Effector memory CD8-positive, alpha-beta T cell (primary cell): ENCODE data around the gene BPIFB1.

Experiments used
- ATAC-seq: fragments of 150-1000 bp; cut with Tn5 transposase; replicated peaks from 2 replicates; pipeline ENCODE4 v1.10.0; 2021; ENCODE audit warnings: mild to moderate bottlenecking, moderate library complexity
- DNase-seq, 3 experiments: peaks; one replicate each; pipeline ENCODE4 v3.0.0; 2021
- H3K27ac Mint-ChIP-seq, 2 donors: one replicate each; pipeline ENCODE4 v1.8.0; 2022; ENCODE audit warnings: mild to moderate bottlenecking in 2 of 2, mixed read lengths in 2 of 2, moderate library complexity in 2 of 2
- H3K27me3 Mint-ChIP-seq, 2 donors: one replicate each; pipeline ENCODE4 v1.8.0; 2022; ENCODE audit warnings: mixed read lengths in 2 of 2
- H3K36me3 Mint-ChIP-seq: one replicate; pipeline ENCODE4 v1.8.0; 2022; ENCODE audit warnings: mild to moderate bottlenecking, moderate library complexity, mixed read lengths; ENCODE audit not compliant: insufficient read depth
- H3K4me1 Mint-ChIP-seq, 2 donors: one replicate each; pipeline ENCODE4 v1.8.0; 2022; ENCODE audit warnings: low read depth in 2 of 2, mixed read lengths in 2 of 2
- H3K4me3 Mint-ChIP-seq, 2 donors: one replicate each; pipeline ENCODE4 v1.8.0; 2022; ENCODE audit warnings: mild to moderate bottlenecking in 2 of 2, mixed read lengths in 2 of 2, moderate library complexity in 2 of 2
- H3K9me3 Mint-ChIP-seq, 2 donors: one replicate each; pipeline ENCODE4 v1.8.0; 2022; ENCODE audit warnings: mixed read lengths in 2 of 2

Gene BPIFB1

GRCh38 chr20:33291416-33291815 lies 8.4 kb downstream of the BPIFB1 start:
- Mint-ChIP-seq H3K4me3 (no peak overlapping the region), H3K4me1 (peaks cover 0 to 5% of the 10 kb centered on the region in 2 donors), H3K27ac (peak overlapping the region in 1 of 2 donors; percentile 80), H3K9me3 (no peaks in the 10 kb centered on the region), H3K36me3 (no peaks in the 10 kb centered on the region), H3K27me3 (peaks cover 29 to 40% of the 10 kb centered on the region in 2 donors)
- DNase-seq, result no peak
- no peak for ATAC-seq

- peaks cover 0 to 5% of the 10 kb centered on the region in 2 donors for H3K4me1 Mint-ChIP-seq
- DNase-seq, result peak; percentile 56 to 72 (median 62)
- no peaks in the 10 kb centered on the region for H3K9me3 Mint-ChIP-seq
- peaks cover 24 to 35% of the 10 kb centered on the region in 2 donors for H3K27me3 Mint-ChIP-seq
- H3K36me3 Mint-ChIP-seq, result no peaks in the 10 kb centered on the region
- peak; percentile 42 for ATAC-seq
- no peak overlapping the region for H3K4me3 Mint-ChIP-seq
- peak overlapping the region in 1 of 2 donors; percentile 80 for H3K27ac Mint-ChIP-seq
Measured at GRCh38 chr20:33291830-33292355, 8.9 kb downstream of the BPIFB1 start.

GRCh38 chr20:33296206-33296605 lies 13.2 kb downstream of the BPIFB1 start:
- peaks cover 0 to 9% of the 10 kb centered on the region in 2 donors for H3K4me1 Mint-ChIP-seq
- H3K27me3 Mint-ChIP-seq, result peaks cover 22 to 25% of the 10 kb centered on the region in 2 donors
- no peaks in the 10 kb centered on the region for H3K9me3 Mint-ChIP-seq
- no peaks in the 10 kb centered on the region for H3K36me3 Mint-ChIP-seq
- DNase-seq, result no peak
- no peak overlapping the region for H3K4me3 Mint-ChIP-seq
- ATAC-seq, result no peak
- no peak overlapping the region for H3K27ac Mint-ChIP-seq

GRCh38 chr20:33298391-33298790 lies 15.4 kb downstream of the BPIFB1 start:
- H3K27ac Mint-ChIP-seq, result no peak overlapping the region
- peaks cover 16 to 22% of the 10 kb centered on the region in 2 donors for H3K27me3 Mint-ChIP-seq
- H3K4me1 Mint-ChIP-seq, result peaks cover 0 to 4% of the 10 kb centered on the region in 2 donors
- no peaks in the 10 kb centered on the region for H3K9me3 Mint-ChIP-seq
- no peak overlapping the region for H3K4me3 Mint-ChIP-seq
- DNase-seq (no peak), ATAC-seq (no peak)
- no peaks in the 10 kb centered on the region for H3K36me3 Mint-ChIP-seq

- DNase-seq (peak; percentile 76 to 79 (median 76)), ATAC-seq (peak; percentile 84)
- peaks cover 0 to 4% of the 10 kb centered on the region in 2 donors for H3K4me1 Mint-ChIP-seq
- no peak overlapping the region for H3K4me3 Mint-ChIP-seq
- no peaks in the 10 kb centered on the region for H3K9me3 Mint-ChIP-seq
- no peaks in the 10 kb centered on the region for H3K36me3 Mint-ChIP-seq
- H3K27ac Mint-ChIP-seq, result no peak overlapping the region
- peaks cover 16 to 22% of the 10 kb centered on the region in 2 donors for H3K27me3 Mint-ChIP-seq
Measured at GRCh38 chr20:33299111-33299603, 16.1 kb downstream of the BPIFB1 start.

GRCh38 chr20:33301192-33301930 lies 18.3 kb downstream of the BPIFB1 start:
- no peak overlapping the region for H3K4me3 Mint-ChIP-seq

GRCh38 chr20:33303595-33303994 lies 20.6 kb downstream of the BPIFB1 start:
- Mint-ChIP-seq H3K4me1 (peaks cover 0 to 4% of the 10 kb centered on the region in 2 donors), H3K27me3 (peaks cover 0 to 9% of the 10 kb centered on the region in 2 donors), H3K4me3 (no peak overlapping the region), H3K27ac (no peak overlapping the region), H3K36me3 (no peaks in the 10 kb centered on the region), H3K9me3 (no peaks in the 10 kb centered on the region)
- DNase-seq (no peak), ATAC-seq (no peak)

More at GRCh38 chr20:33301192-33301930, 18.3 kb downstream of the BPIFB1 start:
- no peaks in the 10 kb centered on the region for H3K9me3 Mint-ChIP-seq
- peaks cover 10 to 22% of the 10 kb centered on the region in 2 donors for H3K27me3 Mint-ChIP-seq
- peak; percentile 24 for ATAC-seq
- H3K36me3 Mint-ChIP-seq, result no peaks in the 10 kb centered on the region
- peak overlapping the region in 1 of 2 donors; percentile 70 for H3K27ac Mint-ChIP-seq
- DNase-seq, result no peak
- peaks cover 0 to 4% of the 10 kb centered on the region in 2 donors for H3K4me1 Mint-ChIP-seq

GRCh38 chr20:33304046-33304445 lies 21.0 kb downstream of the BPIFB1 start:
- no peak overlapping the region for H3K4me3 Mint-ChIP-seq
- H3K9me3 Mint-ChIP-seq, result no peaks in the 10 kb centered on the region
- H3K27me3 Mint-ChIP-seq, result peaks cover 0 to 7% of the 10 kb centered on the region in 2 donors
- ATAC-seq, result no peak
- no peak overlapping the region for H3K27ac Mint-ChIP-seq
- no peaks in the 10 kb centered on the region for H3K36me3 Mint-ChIP-seq
- no peak for DNase-seq
- H3K4me1 Mint-ChIP-seq, result peaks cover 0 to 3% of the 10 kb centered on the region in 2 donors

- ATAC-seq, result no peak
- DNase-seq, result no peak
Measured at GRCh38 chr20:33305589-33306057, 22.6 kb downstream of the BPIFB1 start.

GRCh38 chr20:33306228-33306627 lies 23.2 kb downstream of the BPIFB1 start:
- Mint-ChIP-seq H3K9me3 (no peaks in the 10 kb centered on the region), H3K27ac (no peak overlapping the region)
- DNase-seq, result no peak

More at GRCh38 chr20:33305589-33306057, 22.6 kb downstream of the BPIFB1 start:
- no peak overlapping the region for H3K4me3 Mint-ChIP-seq
- no peaks in the 10 kb centered on the region for H3K9me3 Mint-ChIP-seq
- no peaks in the 10 kb centered on the region for H3K36me3 Mint-ChIP-seq
- no peaks in the 10 kb centered on the region for H3K4me1 Mint-ChIP-seq
- no peak overlapping the region for H3K27ac Mint-ChIP-seq
- peaks cover 0 to 7% of the 10 kb centered on the region in 2 donors for H3K27me3 Mint-ChIP-seq

GRCh38 chr20:33306807-33307206 lies 23.8 kb downstream of the BPIFB1 start:
- DNase-seq (no peak), ATAC-seq (no peak)
- Mint-ChIP-seq H3K27ac (no peak overlapping the region), H3K4me3 (no peak overlapping the region), H3K9me3 (no peaks in the 10 kb centered on the region), H3K4me1 (no peaks in the 10 kb centered on the region), H3K36me3 (no peaks in the 10 kb centered on the region), H3K27me3 (peaks cover 0 to 1% of the 10 kb centered on the region in 2 donors)

More at GRCh38 chr20:33306228-33306627, 23.2 kb downstream of the BPIFB1 start:
- no peak for ATAC-seq
- H3K4me1 Mint-ChIP-seq, result no peaks in the 10 kb centered on the region
- peaks cover 0 to 7% of the 10 kb centered on the region in 2 donors for H3K27me3 Mint-ChIP-seq
- H3K36me3 Mint-ChIP-seq, result no peaks in the 10 kb centered on the region
- no peak overlapping the region for H3K4me3 Mint-ChIP-seq

- no peaks in the 10 kb centered on the region for H3K27me3 Mint-ChIP-seq
- H3K27ac Mint-ChIP-seq, result no peak overlapping the region
- no peaks in the 10 kb centered on the region for H3K9me3 Mint-ChIP-seq
- H3K4me3 Mint-ChIP-seq, result no peak overlapping the region
- no peaks in the 10 kb centered on the region for H3K4me1 Mint-ChIP-seq
- DNase-seq (no peak), ATAC-seq (no peak)
- no peaks in the 10 kb centered on the region for H3K36me3 Mint-ChIP-seq
Measured at GRCh38 chr20:33308668-33309067, 25.7 kb downstream of the BPIFB1 start.

GRCh38 chr20:33309631-33310030 lies 26.6 kb downstream of the BPIFB1 start:
- H3K36me3 Mint-ChIP-seq, result no peaks in the 10 kb centered on the region
- H3K4me1 Mint-ChIP-seq, result no peaks in the 10 kb centered on the region
- no peak overlapping the region for H3K27ac Mint-ChIP-seq
- no peak for ATAC-seq
- DNase-seq, result no peak
- H3K9me3 Mint-ChIP-seq, result no peaks in the 10 kb centered on the region
- no peaks in the 10 kb centered on the region for H3K27me3 Mint-ChIP-seq
- no peak overlapping the region for H3K4me3 Mint-ChIP-seq
